ENCODE measurements around the gene GDF15.
"Not testable (repeated sequence)": the region's sequence is repeated elsewhere in the genome, so short reads cannot be mapped to it uniquely, and the experiment has no call there.

Gene GDF15

GRCh38 chr19:18364277-18364825 lies 21.6 kb upstream of the GDF15 start:
- DNase-seq, result not testable (repeated sequence)

- DNase-seq, result no peak
Measured at GRCh38 chr19:18364826-18365528, 21.0 kb upstream of the GDF15 start.

GRCh38 chr19:18366021-18366435 lies 19.9 kb upstream of the GDF15 start:
- no peak for DNase-seq

- DNase-seq, result no peak
Measured at GRCh38 chr19:18368504-18369222, 17.3 kb upstream of the GDF15 start.

- DNase-seq, result no peak
Measured at GRCh38 chr19:18373407-18373891, 12.5 kb upstream of the GDF15 start.

- DNase-seq, result peak; percentile 83
Measured at GRCh38 chr19:18373892-18374629, 11.9 kb upstream of the GDF15 start.

- DNase-seq, result no peak
Measured at GRCh38 chr19:18377026-18377425, 8.9 kb upstream of the GDF15 start.

- DNase-seq, result no peak
Measured at GRCh38 chr19:18379803-18380747, 5.9 kb upstream of the GDF15 start.

- DNase-seq, result no peak
Measured at GRCh38 chr19:18380843-18381242, 5.1 kb upstream of the GDF15 start.

- not testable (repeated sequence) for DNase-seq
Measured at GRCh38 chr19:18383622-18384021, 2.3 kb upstream of the GDF15 start.

- DNase-seq, result no peak
Measured at GRCh38 chr19:18384775-18385174, 1.2 kb upstream of the GDF15 start.

- DNase-seq, result no peak
Measured at GRCh38 chr19:18385359-18385674, 641 bp upstream of the GDF15 start.

- DNase-seq, result no peak
Measured at GRCh38 chr19:18386543-18387271, 749 bp downstream of the GDF15 start.

GRCh38 chr19:18388100-18388959 lies 2.4 kb downstream of the GDF15 start:
- peak; percentile 91 for DNase-seq

GRCh38 chr19:18388960-18389725 lies 3.2 kb downstream of the GDF15 start:
- DNase-seq, result no peak

GRCh38 chr19:18389726-18390064 lies 3.7 kb downstream of the GDF15 start:
- no peak for DNase-seq

- DNase-seq, result no peak
Measured at GRCh38 chr19:18390065-18390907, 4.3 kb downstream of the GDF15 start.

GRCh38 chr19:18391509-18392075 lies 5.6 kb downstream of the GDF15 start:
- no peak for DNase-seq

GRCh38 chr19:18392417-18392816 lies 6.5 kb downstream of the GDF15 start:
- no peak for DNase-seq

Data from activated CD4-positive, alpha-beta T cell treated with anti-CD3 and anti-CD28 coated beads, Interleukin-2, Interleukin-6, amounts not matched to agents 100 ng/mL and 50 ng/mL, durations not matched to agents 16 hours and 8 hours (primary cell).